Kidney (tissue), 14 donors: ENCODE data around the gene INTS1. TPM values are rescaled to one million over a fixed set of nuclear protein-coding genes. Genes with fewer than 3 reads are reported as not detected.

Experiments used
- DNase-seq, 5 donors: peaks; one replicate each; pipeline ENCODE4 v3.0.0-alpha.2; 2013 to 2020
- FAIRE-seq: peaks from 2 replicates; lab custom pipeline; 2012; peaks lifted over from hg19 to GRCh38; lab: Jason Lieb, UNC
- H3K27ac ChIP-seq, 2 donors: one replicate each; pipeline ENCODE4 v1.7.0; 2013; ENCODE audit warnings: low read depth in 2 of 2, low read length in 2 of 2, inconsistent platforms in 1 of 2
- H3K27me3 ChIP-seq: one replicate; pipeline ENCODE4 v1.7.1; 2013; ENCODE audit warnings: low read length, inconsistent platforms; ENCODE audit not compliant: control insufficient read depth, insufficient read depth
- H3K36me3 ChIP-seq, 3 donors: one replicate each; pipeline versions ENCODE4 v1.7.0 to v1.7.1; 2013; ENCODE audit warnings: low read length in 3 of 3, control low read depth in 1 of 3, inconsistent platforms in 1 of 3; ENCODE audit not compliant: insufficient read depth in 3 of 3, control insufficient read depth in 2 of 3
- H3K4me1 ChIP-seq, 3 donors: one replicate each; pipeline versions ENCODE4 v1.7.0 to v1.7.1; 2013; ENCODE audit warnings: low read length in 3 of 3, inconsistent platforms in 1 of 3, low read depth in 1 of 3; ENCODE audit not compliant: control insufficient read depth in 2 of 3, insufficient read depth in 2 of 3
- H3K4me3 ChIP-seq, 3 donors: one replicate each; pipeline versions ENCODE4 v1.7.0 to v1.8.1; 2013; ENCODE audit warnings: low read length in 3 of 3, control low read depth in 1 of 3, inconsistent platforms in 1 of 3
- H3K9ac ChIP-seq, 3 donors: one replicate each; pipeline versions ENCODE4 v1.7.0 to v1.7.1; 2013; ENCODE audit warnings: low read length in 3 of 3, control low read depth in 1 of 3, inconsistent platforms in 1 of 3
- H3K9me3 ChIP-seq, 3 donors: one replicate each; pipeline versions ENCODE4 v1.7.0 to v1.7.1; 2013; ENCODE audit warnings: low read length in 3 of 3, control low read depth in 1 of 3, inconsistent platforms in 1 of 3; ENCODE audit not compliant: control insufficient read depth in 2 of 3, insufficient read depth in 1 of 3
- CTCF ChIP-seq: IDR thresholded peaks from 3 replicates; pipeline ENCODE4 v1.5.1; 2012; ENCODE audit warnings: mild to moderate bottlenecking, moderate library complexity, borderline replicate concordance; ENCODE audit not compliant: insufficient read depth; ENCODE audit errors: extremely low read depth
- intact Hi-C: fragments of 100-400 bp; cut with DNase I; formaldehyde crosslinking; loops from one replicate; pipeline ENCODE4 v1.11.1; 2022
- polyA plus RNA-seq: library from polyadenylated mRNA; stranded (reverse); fragments of 350-450 nt; fragmentation: Illumina TruSeq; extraction: RNeasy Lipid Tissue Mini Kit (QIAGEN cat#74804); gene quantifications from one replicate; pipeline ENCODE4 v1.2.3, GENCODE V29; 2014; ENCODE audit warnings: low read depth, low replicate concordance; ENCODE audit not compliant: insufficient read depth
- total RNA-seq: library from RNA; stranded (reverse); fragmentation: NEBNext Ultra II Directional; extraction: Animal tissue kit (Norgen Biotek cat#: 25700); gene quantifications from one replicate; pipeline ENCODE4 v1.2.1, GENCODE V29; 2021
- donor health status: control.
- donor health status: control.
- donor health status: control.
- donor health status: control.
- donor health status: control.
- donor health status: DM: yes; HTN: yes; CAD: no.
- donor health status: Normal renal cell carcinoma (clear cell type).

The INTS1 gene
- total and polyA plus RNA-seq, 2 donors from 2014 or later = 62.8 to 91.3 TPM

DNA sequence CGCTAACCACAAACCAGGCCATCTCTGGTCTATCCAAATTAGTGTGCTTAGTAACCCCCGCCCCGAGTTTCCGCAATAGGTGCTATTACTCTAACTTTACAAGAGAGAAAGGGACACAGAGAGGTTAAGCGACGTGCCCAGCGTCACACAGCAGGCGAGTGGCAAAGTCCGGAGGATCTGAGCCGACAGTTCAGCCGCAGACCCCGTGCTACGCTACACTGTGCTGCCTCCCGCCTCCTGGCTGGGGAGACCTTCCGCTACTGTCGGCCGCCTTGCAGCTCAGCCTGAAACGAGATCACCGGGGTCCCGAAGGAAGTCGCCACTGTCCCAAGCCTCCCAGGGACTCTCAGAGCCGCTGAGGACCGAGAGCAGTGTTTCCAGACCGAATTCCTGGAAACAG, 799 bp downstream of the INTS1 start:
- intact Hi-C loops = no loop called here
- DNase-seq (no peak), FAIRE-seq (no peak)
- no peaks in the 10 kb centered on the region for H3K9me3 ChIP-seq
- peak overlapping the region; percentile 73 to 90 (median 80) for H3K4me3 ChIP-seq
- peaks cover 0 to 11% (median 3%) of the 10 kb centered on the region in 3 donors for H3K36me3 ChIP-seq
- no peak for TF ChIP-seq CTCF
- H3K9ac ChIP-seq = peak overlapping the region; percentile 39 to 73 (median 51)
- peaks cover 0 to 7% (median 5%) of the 10 kb centered on the region in 3 donors for H3K4me1 ChIP-seq
- no peaks in the 10 kb centered on the region for H3K27me3 ChIP-seq
- no peak overlapping the region for H3K27ac ChIP-seq

GRCh38 chr7:1502845-1503244, 1.3 kb downstream of the INTS1 start:
- intact Hi-C loops = no loop called here
- DNase-seq (peak in 1 of 5 donors; percentile 75), FAIRE-seq (no peak)
- peaks cover 0 to 7% (median 5%) of the 10 kb centered on the region in 3 donors for H3K4me1 ChIP-seq
- peaks cover 0 to 11% (median 3%) of the 10 kb centered on the region in 3 donors for H3K36me3 ChIP-seq
- H3K27ac ChIP-seq = no peak overlapping the region
- no peaks in the 10 kb centered on the region for H3K27me3 ChIP-seq
- TF ChIP-seq CTCF = no peak
- peak overlapping the region; percentile 73 to 90 (median 80) for H3K4me3 ChIP-seq
- no peaks in the 10 kb centered on the region for H3K9me3 ChIP-seq
- H3K9ac ChIP-seq = peak overlapping the region in 1 of 3 donors; percentile 73

DNA sequence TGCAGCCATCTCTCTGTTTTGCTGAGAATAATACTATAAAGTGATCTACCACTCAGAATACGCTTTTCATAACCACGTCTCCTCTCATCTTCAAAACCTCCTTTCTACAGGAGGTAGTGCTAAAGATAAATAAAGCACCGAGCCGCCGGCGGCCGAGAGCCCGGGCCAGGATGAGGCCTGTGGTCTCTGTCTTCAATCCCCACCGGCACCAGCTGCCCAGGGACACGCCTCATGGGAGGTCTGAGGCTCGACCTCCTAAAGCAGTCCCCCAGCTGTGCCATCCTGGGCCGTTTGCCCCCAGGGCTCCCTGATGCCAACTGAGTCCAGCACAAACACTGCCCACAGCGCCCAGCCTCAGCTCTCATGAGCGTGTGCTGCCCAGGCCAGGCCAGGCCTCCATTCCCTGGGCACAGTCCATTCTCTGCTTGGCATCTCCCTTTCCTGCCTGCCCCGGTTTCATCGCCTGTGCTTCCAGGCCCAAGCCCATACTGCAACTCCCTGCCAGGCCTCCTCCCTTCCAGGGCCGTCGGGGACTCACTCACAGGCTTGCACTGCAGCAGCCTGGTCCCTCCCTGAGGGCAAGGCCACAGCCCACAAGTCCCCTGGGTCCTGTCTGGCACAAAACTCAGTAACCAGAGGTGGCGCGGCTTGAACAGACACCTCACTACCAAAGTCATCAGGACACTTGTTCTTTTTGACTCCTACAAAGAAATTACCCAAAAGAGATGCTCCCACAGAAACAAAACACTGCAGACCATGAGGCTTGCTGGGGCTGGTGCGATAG, 2.5 kb downstream of the INTS1 start:
- Histone ChIP-seq H3K9me3 (no peaks in the 10 kb centered on the region), H3K36me3 (peaks cover 0 to 14% (median 3%) of the 10 kb centered on the region in 3 donors), H3K27ac (no peak overlapping the region), H3K4me3 (no peak overlapping the region), H3K27me3 (no peaks in the 10 kb centered on the region), H3K4me1 (peaks cover 0 to 7% (median 5%) of the 10 kb centered on the region in 3 donors), H3K9ac (no peak overlapping the region)
- no peak for TF ChIP-seq CTCF
- intact Hi-C loops = no loop called here
- peak in 1 of 5 donors; percentile 74 for DNase-seq
- FAIRE-seq = no peak
